Keratinocyte (primary cell): ENCODE results near the gene POM121L2. TPM values are rescaled to one million over a fixed set of nuclear protein-coding genes. Genes with fewer than 3 reads are reported as not detected.

Experiments used
- DNase-seq: peaks from one replicate; pipeline ENCODE4 v3.0.0-alpha.2; 2011; ENCODE audit warnings: low read depth, missing footprints, low spot score
- FAIRE-seq: peaks from 2 replicates; lab custom pipeline; 2011; peaks lifted over from hg19 to GRCh38; lab: Jason Lieb, UNC
- H2AFZ ChIP-seq: 2 replicates; pipeline ENCODE4 v1.6.0; 2012; ENCODE audit warnings: low read length, control low read depth, inconsistent platforms; ENCODE audit not compliant: control insufficient read depth
- H3K27ac ChIP-seq: 2 replicates; pipeline ENCODE4 v1.5.1; 2011; ENCODE audit warnings: low read length; ENCODE audit not compliant: control insufficient read depth, insufficient read depth
- H3K27me3 ChIP-seq: 3 replicates; pipeline ENCODE4 v1.6.0; 2011; ENCODE audit warnings: low read length; ENCODE audit not compliant: control insufficient read depth, insufficient read depth; ENCODE audit errors: extremely low read depth
- H3K36me3 ChIP-seq, 2 experiments: 2 replicates in 1 of 2; 3 replicates in 1 of 2; pipeline ENCODE4 v1.5.1; 2011; ENCODE audit warnings: low read length in 2 of 2, mild to moderate bottlenecking in 1 of 2; ENCODE audit not compliant: control insufficient read depth in 2 of 2, insufficient read depth in 2 of 2; ENCODE audit errors: extremely low read depth in 1 of 2
- H3K4me1 ChIP-seq: 3 replicates; pipeline ENCODE4 v1.5.1; 2011; ENCODE audit warnings: low read length; ENCODE audit not compliant: control insufficient read depth, insufficient read depth; ENCODE audit errors: extremely low read depth
- H3K4me2 ChIP-seq: 3 replicates; pipeline ENCODE4 v1.6.0; 2011; ENCODE audit warnings: low read depth, low read length; ENCODE audit not compliant: control insufficient read depth, insufficient read depth; ENCODE audit errors: extremely low read depth
- H3K4me3 ChIP-seq, 3 experiments: fragments of 200-600 bp in 1 of 3; sonication (generic) in 1 of 3; 2 replicates in 2 of 3; 3 replicates in 1 of 3; pipeline ENCODE4 v1.5.1; 2011 to 2016; ENCODE audit warnings: low read length in 3 of 3, mild to moderate bottlenecking in 3 of 3, control low read depth in 2 of 3, inconsistent platforms in 1 of 3, low read depth in 1 of 3, mixed read lengths in 1 of 3, mixed run types in 1 of 3, moderate library complexity in 1 of 3; ENCODE audit not compliant: control insufficient read depth in 2 of 3, insufficient read depth in 2 of 3; ENCODE audit errors: extremely low read depth in 1 of 3
- H3K79me2 ChIP-seq: 2 replicates; pipeline ENCODE4 v1.6.0; 2012; ENCODE audit warnings: low read length; ENCODE audit not compliant: control insufficient read depth, insufficient read depth
- H3K9ac ChIP-seq: 3 replicates; pipeline ENCODE4 v1.6.0; 2011; ENCODE audit warnings: low read length; ENCODE audit not compliant: control insufficient read depth, insufficient read depth; ENCODE audit errors: extremely low read depth
- H3K9me1 ChIP-seq: 3 replicates; pipeline ENCODE4 v1.6.0; 2011; ENCODE audit warnings: low read length; ENCODE audit not compliant: control insufficient read depth, insufficient read depth; ENCODE audit errors: extremely low read depth
- H3K9me3 ChIP-seq: 2 replicates; pipeline ENCODE4 v1.5.1; 2012; ENCODE audit warnings: low read depth, low read length; ENCODE audit not compliant: control insufficient read depth
- H4K20me1 ChIP-seq: 3 replicates; pipeline ENCODE4 v1.6.0; 2011; ENCODE audit warnings: low read length; ENCODE audit not compliant: control insufficient read depth, insufficient read depth; ENCODE audit errors: extremely low read depth
- EZH2 ChIP-seq: IDR thresholded peaks from one replicate; pipeline ENCODE4 v1.6.1; 2012; ENCODE audit warnings: inconsistent platforms, mild to moderate bottlenecking, low read length, moderate library complexity
- dilution Hi-C: fragments of 300-500 bp; cut with MboI; formaldehyde crosslinking; loops from one replicate; pipeline ENCODE4 v1.7.0; 2020; ENCODE audit warnings: low sequenced_read_pairs; ENCODE audit not compliant: extremely low pct_ligation_motif_present
- polyA plus RNA-seq, 5 experiments: library from polyadenylated mRNA; depleted of rRNA in 3 of 5; stranded (reverse) in 3 of 5; stranded (forward) in 1 of 5; unstranded in 1 of 5; fragments of >200 nt; gene quantifications; 1 replicate in 1 of 5; 2 replicates in 3 of 5; 3 replicates in 1 of 5; pipeline versions ENCODE4 v1.2.1 to v1.2.3, GENCODE V29; 2011 to 2012; ENCODE audit warnings: missing spikeins in 2 of 5, low read depth in 1 of 5, low replicate concordance in 1 of 5
- TF ChIP-seq, protein P1 (sequence below), 3 experiments: IDR thresholded peaks in 1 of 3; conservative IDR thresholded peaks in 1 of 3; optimal IDR thresholded peaks in 1 of 3; 2 replicates in 2 of 3; 3 replicates in 1 of 3; pipeline versions ENCODE3 to v1.5.1; 2011; ENCODE audit warnings: low read length in 3 of 3, mild to moderate bottlenecking in 3 of 3, moderate library complexity in 2 of 3, control low read depth in 1 of 3, inconsistent platforms in 1 of 3; ENCODE audit not compliant: insufficient read depth in 2 of 3; ENCODE audit errors: extremely low read depth in 1 of 3

Gene POM121L2
- polyA plus RNA-seq, 1 donor (not counting 4 experiments of a cell fraction or from before 2014, with no cell fraction given), result not detected

DNA sequence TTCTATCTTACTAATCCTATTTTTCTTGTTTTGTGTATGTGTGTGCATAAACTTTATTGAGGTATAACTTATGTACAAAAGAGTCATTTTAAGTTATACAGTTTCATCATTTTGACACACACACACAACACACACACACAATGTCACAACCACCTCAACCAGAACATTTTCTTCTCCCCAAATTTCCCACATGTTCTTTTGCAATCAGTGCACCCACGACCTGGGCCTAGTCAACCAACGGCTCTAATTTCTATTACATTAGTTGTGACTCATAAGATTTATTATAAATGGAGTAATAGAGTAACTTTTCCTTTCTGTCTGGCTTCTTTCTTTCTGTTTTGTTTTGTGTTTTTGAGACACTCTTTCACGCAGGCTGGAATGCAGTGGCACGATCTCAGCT, 9.8 kb upstream of the POM121L2 start:
- Histone ChIP-seq H3K27ac (no peak overlapping the region), H3K27me3 (no peaks in the 10 kb centered on the region), H3K4me1 (no peaks in the 10 kb centered on the region), H3K79me2 (no peaks in the 10 kb centered on the region), H3K4me2 (no peak overlapping the region), H3K9me1 (no peaks in the 10 kb centered on the region), H3K4me3 (no peak overlapping the region), H2AFZ (no peak overlapping the region), H3K9me3 (no peaks in the 10 kb centered on the region), H3K9ac (no peak overlapping the region), H3K36me3 (no peaks in the 10 kb centered on the region), H4K20me1 (no peaks in the 10 kb centered on the region)
- dilution Hi-C loops, result no loop called here
- DNase-seq (no peak), FAIRE-seq (no peak)
- TF ChIP-seq, protein P1, sequence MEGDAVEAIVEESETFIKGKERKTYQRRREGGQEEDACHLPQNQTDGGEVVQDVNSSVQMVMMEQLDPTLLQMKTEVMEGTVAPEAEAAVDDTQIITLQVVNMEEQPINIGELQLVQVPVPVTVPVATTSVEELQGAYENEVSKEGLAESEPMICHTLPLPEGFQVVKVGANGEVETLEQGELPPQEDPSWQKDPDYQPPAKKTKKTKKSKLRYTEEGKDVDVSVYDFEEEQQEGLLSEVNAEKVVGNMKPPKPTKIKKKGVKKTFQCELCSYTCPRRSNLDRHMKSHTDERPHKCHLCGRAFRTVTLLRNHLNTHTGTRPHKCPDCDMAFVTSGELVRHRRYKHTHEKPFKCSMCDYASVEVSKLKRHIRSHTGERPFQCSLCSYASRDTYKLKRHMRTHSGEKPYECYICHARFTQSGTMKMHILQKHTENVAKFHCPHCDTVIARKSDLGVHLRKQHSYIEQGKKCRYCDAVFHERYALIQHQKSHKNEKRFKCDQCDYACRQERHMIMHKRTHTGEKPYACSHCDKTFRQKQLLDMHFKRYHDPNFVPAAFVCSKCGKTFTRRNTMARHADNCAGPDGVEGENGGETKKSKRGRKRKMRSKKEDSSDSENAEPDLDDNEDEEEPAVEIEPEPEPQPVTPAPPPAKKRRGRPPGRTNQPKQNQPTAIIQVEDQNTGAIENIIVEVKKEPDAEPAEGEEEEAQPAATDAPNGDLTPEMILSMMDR (optimal IDR thresholded peaks at IDR 0.05 in 1 of 3, IDR thresholded peaks at IDR 0.05 in 1 of 3, conservative IDR thresholded peaks at IDR 0.05 in 1 of 3; ENCODE audit: extremely low read depth in 1 of 3, insufficient read depth in 2 of 3, low read length in 3 of 3), result no peak

DNA sequence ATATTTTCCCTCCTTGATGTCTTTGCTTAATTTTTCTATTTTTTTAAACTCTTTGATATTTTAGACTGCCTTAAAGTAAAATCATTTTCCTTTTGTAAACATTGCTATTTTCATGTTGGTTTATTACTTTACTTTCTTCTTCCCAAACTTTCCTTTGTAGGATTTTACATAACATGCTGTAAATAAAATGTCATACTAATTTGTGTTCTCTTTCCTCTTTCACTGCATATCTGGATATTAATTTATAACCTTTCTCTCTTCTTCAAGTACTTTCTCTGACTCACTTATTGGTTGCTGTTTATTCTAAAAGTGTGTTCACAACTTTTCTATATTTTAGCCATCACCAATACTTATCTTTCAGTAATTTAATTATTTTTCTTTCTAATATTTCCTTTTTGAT, 9.3 kb upstream of the POM121L2 start:
- H3K27ac ChIP-seq, result no peak overlapping the region
- no peak overlapping the region for H2AFZ ChIP-seq
- no peaks in the 10 kb centered on the region for H3K79me2 ChIP-seq
- H4K20me1 ChIP-seq, result no peaks in the 10 kb centered on the region
- dilution Hi-C loops, result no loop called here
- no peaks in the 10 kb centered on the region for H3K27me3 ChIP-seq
- H3K36me3 ChIP-seq, result no peaks in the 10 kb centered on the region
- no peak overlapping the region for H3K9ac ChIP-seq
- no peak for TF ChIP-seq EZH2
- TF ChIP-seq, protein P1 (optimal IDR thresholded peaks at IDR 0.05 in 1 of 3, IDR thresholded peaks at IDR 0.05 in 1 of 3, conservative IDR thresholded peaks at IDR 0.05 in 1 of 3; ENCODE audit: extremely low read depth in 1 of 3, insufficient read depth in 2 of 3, low read length in 3 of 3), result no peak
- H3K9me1 ChIP-seq, result no peaks in the 10 kb centered on the region
- no peaks in the 10 kb centered on the region for H3K4me1 ChIP-seq
- no peaks in the 10 kb centered on the region for H3K9me3 ChIP-seq
- DNase-seq, result no peak
- no peak overlapping the region for H3K4me2 ChIP-seq
- FAIRE-seq, result no peak
- no peak overlapping the region for H3K4me3 ChIP-seq
